GM04504 (cell line): ENCODE data around the gene SSR1.

Experiments used
- DNase-seq: peaks from one replicate; pipeline ENCODE4 v3.0.0-alpha.2; 2012; ENCODE audit warnings: low read depth

Gene SSR1

DNA sequence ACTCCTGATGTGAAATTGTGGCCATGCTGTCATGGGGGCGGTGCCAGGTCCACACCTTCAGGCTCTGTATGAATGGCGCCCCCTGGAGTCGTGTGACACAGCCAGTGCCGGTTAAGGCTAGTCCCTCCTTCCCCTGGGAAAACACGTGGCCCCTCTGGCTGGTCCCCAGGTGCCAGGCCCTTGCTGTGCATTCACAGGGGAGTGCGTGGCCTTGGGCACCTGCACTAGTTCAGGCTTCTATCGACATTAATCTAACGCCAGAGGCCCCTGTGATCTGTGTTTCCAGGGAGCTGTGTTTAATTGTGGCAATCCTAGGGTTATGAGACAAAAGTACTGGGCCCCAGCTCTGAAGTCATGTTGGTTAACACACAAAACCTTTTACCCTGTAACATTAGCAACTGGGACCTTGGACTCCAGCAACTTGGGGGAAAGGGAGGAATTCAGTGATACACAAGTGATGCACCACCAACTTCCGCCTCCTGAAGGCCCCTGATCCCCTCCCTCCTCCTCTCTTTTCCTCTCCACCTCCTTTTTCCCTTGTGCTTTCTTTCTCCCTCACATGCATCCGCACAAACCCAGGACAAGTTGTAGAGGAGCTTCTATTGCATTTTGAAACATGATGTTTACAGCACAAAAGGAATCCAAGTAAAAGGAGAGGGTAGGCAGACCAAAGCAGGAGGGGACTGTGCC is 74.0 kb downstream of the SSR1 start:
- peak; percentile 38 for DNase-seq

DNA sequence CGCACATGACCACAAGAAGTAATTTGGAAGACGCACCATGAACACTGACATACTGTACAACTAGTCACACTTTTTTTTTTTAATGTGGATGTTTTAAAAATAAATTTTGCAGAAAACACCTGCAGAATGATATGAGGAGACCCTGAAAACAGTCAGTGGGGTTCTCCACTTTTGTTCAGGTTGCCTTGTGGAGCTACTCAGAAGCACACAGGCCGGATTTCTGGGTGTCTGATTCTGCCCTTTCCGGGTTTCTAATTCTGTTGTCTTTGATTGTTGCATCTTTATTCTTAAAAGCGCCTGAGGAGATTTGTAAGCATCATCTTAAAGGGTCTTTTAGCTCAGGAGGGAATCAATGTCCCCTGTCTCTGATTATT is 74.5 kb downstream of the SSR1 start:
- DNase-seq = no peak

- DNase-seq = no peak
These were observed 75.3 kb downstream of the SSR1 start for GRCh38 chr6:7237653-7238188.

- DNase-seq = no peak
These were observed 76.4 kb downstream of the SSR1 start for GRCh38 chr6:7236306-7237209.

GRCh38 chr6:7235712-7236305 is 77.2 kb downstream of the SSR1 start:
- no peak for DNase-seq

DNA sequence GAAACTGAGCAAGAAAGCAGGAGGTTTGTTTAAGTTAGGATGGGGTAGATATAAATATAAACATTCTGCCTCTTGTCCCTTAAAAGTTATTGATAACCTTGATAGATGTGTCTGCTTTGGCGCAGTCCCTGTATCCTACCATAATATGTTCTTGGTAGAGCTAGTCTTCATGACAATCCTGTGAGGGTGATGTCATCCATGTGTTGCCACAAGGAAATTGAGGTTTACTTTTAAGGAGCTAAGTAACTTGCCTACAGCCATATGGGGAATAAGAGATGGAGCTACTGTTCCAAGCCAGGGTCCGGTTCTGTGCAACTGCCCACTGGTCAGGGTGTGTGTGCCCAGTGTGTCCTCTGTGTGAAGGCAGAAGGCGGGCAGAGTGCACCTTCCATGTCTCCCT is 78.5 kb downstream of the SSR1 start:
- DNase-seq = no peak

- DNase-seq = no peak
These were observed 80.6 kb downstream of the SSR1 start for GRCh38 chr6:7232351-7232750.

DNA sequence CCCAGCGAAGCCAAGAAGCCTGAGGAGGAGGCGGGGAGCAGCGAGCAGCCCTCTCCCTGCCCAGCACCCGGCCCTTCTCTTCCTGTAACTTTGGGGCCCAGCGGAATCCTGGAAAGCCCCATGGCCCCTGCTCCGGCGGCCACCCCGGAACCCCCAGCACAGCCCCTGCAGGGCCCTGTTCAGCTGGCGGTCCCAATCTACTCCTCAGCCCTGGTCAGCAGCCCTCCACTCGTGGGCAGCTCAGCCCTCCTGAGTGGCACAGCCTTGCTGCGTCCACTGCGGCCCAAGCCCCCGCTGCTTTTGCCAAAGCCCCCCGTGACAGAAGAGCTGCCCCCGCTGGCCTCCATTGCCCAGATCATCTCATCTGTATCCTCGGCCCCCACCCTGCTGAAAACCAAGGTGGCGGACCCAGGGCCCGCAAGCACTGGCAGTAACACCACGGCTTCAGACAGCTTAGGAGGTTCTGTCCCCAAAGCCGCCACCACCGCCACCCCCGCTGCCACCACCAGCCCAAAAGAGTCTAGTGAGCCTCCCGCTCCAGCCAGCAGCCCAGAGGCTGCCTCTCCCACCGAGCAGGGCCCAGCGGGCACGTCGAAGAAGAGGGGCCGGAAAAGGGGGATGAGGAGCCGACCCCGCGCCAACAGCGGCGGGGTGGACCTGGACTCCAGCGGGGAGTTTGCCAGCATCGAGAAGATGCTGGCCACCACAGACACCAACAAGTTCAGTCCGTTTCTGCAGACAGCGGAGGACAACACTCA is 81.9 kb downstream of the SSR1 start:
- DNase-seq = no peak

GRCh38 chr6:7230327-7230691 is 82.7 kb downstream of the SSR1 start:
- DNase-seq = no peak

DNA sequence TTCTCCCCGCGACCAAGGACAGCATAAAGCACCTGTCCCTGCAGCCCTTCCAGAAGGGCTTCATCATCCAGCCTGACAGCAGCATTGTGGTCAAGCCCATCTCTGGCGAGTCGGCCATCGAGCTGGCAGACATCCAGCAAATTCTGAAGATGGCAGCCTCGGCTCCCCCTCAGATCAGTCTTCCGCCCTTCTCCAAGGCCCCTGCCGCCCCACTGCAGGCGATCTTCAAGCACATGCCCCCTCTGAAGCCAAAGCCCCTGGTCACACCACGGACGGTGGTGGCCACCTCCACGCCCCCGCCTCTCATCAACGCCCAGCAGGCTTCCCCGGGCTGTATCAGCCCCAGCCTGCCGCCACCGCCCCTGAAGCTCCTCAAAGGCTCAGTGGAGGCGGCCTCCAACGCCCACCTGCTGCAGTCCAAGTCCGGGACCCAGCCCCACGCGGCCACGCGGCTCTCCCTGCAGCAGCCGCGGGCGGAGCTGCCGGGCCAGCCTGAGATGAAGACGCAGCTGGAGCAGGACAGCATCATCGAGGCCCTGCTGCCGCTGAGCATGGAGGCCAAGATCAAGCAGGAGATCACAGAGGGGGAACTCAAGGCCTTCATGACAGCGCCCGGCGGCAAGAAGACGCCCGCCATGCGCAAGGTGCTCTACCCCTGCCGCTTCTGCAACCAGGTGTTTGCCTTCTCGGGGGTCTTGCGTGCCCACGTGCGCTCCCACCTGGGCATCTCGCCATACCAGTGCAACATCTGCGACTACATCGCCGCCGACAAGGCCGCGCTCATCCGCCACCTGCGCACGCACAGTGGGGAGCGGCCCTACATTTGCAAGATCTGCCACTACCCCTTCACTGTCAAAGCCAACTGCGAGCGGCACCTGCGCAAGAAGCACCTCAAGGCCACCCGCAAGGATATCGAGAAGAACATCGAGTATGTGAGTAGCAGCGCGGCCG is 83.3 kb downstream of the SSR1 start:
- no peak for DNase-seq

DNA sequence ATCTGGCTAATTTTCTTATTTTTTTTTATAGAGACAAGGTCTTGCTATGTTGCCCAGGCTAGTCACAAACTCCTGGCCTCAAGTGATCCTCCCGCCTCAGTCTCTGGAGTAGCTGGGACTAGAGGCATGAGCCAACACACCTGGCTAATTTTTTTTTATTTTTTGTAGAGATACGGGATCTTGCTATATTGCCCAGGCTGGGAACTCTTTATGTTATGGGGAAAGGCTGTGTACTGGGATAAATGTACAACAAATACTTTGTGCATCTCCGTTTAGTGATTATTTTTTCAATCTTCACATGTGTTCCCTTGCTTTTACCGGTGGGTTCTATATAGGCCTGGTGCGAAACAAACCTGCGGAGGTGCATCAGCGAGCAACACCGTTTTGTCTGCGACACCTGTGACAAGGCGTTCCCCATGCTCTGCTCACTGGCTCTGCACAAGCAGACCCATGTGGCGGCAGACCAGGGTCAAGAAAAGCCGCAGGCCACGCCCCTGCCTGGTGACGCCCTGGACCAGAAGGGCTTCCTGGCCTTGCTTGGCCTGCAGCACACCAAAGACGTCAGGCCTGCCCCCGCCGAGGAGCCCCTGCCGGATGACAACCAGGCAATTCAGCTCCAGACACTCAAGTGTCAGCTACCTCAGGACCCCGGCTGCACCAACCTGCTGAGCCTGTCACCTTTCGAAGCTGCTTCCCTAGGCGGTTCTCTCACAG is 84.2 kb downstream of the SSR1 start:
- DNase-seq = no peak

GRCh38 chr6:7224731-7225130 is 88.3 kb downstream of the SSR1 start:
- no peak for DNase-seq

GRCh38 chr6:7222197-7222596 is 90.8 kb downstream of the SSR1 start:
- DNase-seq = no peak

GRCh38 chr6:7219310-7219709 is 93.7 kb downstream of the SSR1 start:
- no peak for DNase-seq

GRCh38 chr6:7218406-7218988 is 94.5 kb downstream of the SSR1 start:
- no peak for DNase-seq
